T follicular helper cell (primary cell): ENCODE measurements around the gene CD9.

Experiments
- DNase-seq: peaks from one replicate; pipeline ENCODE4 v3.0.0-alpha.2; 2020; ENCODE audit warnings: low read depth

The CD9 gene

GRCh38 chr12:6241495-6241894, 41.3 kb downstream of the CD9 start:
- no peak for DNase-seq

GRCh38 chr12:6249580-6249979, 49.4 kb downstream of the CD9 start:
- no peak for DNase-seq

- DNase-seq = no peak
These were observed 50.1 kb downstream of the CD9 start for GRCh38 chr12:6250343-6250742.

- DNase-seq = no peak
These were observed 53.1 kb downstream of the CD9 start for GRCh38 chr12:6253278-6253677.

GRCh38 chr12:6254491-6254890, 54.3 kb downstream of the CD9 start:
- no peak for DNase-seq

GRCh38 chr12:6257007-6257406, 56.8 kb downstream of the CD9 start:
- no peak for DNase-seq

GRCh38 chr12:6262211-6262610, 62.0 kb downstream of the CD9 start:
- DNase-seq = no peak

GRCh38 chr12:6262623-6263022, 62.4 kb downstream of the CD9 start:
- no peak for DNase-seq

GRCh38 chr12:6263931-6264330, 63.7 kb downstream of the CD9 start:
- DNase-seq = no peak

- DNase-seq = no peak
These were observed 64.3 kb downstream of the CD9 start for GRCh38 chr12:6264402-6265037.

- DNase-seq = no peak
These were observed 64.8 kb downstream of the CD9 start for GRCh38 chr12:6265038-6265405.

GRCh38 chr12:6266541-6266966, 66.4 kb downstream of the CD9 start:
- DNase-seq = no peak

- no peak for DNase-seq
These were observed 66.9 kb downstream of the CD9 start for GRCh38 chr12:6266971-6267721.

GRCh38 chr12:6268484-6269157, 68.4 kb downstream of the CD9 start:
- DNase-seq = no peak

GRCh38 chr12:6269986-6270385, 69.8 kb downstream of the CD9 start:
- DNase-seq = no peak

GRCh38 chr12:6271281-6271680, 71.1 kb downstream of the CD9 start:
- DNase-seq = no peak

GRCh38 chr12:6272300-6273204, 72.4 kb downstream of the CD9 start:
- no peak for DNase-seq

- no peak for DNase-seq
These were observed 73.0 kb downstream of the CD9 start for GRCh38 chr12:6273205-6273540.

GRCh38 chr12:6273541-6274230, 73.5 kb downstream of the CD9 start:
- DNase-seq = no peak

GRCh38 chr12:6274231-6275221, 74.3 kb downstream of the CD9 start:
- no peak for DNase-seq
